Adipose tissue (tissue), 3 donors: ENCODE data around the gene PCED1B. TPM values are rescaled to one million over a fixed set of nuclear protein-coding genes. Genes with fewer than 3 reads are reported as not detected.
"Not testable (repeated sequence)": the region's sequence is repeated elsewhere in the genome, so short reads cannot be mapped to it uniquely, and the experiment has no call there.

ENCODE experiments used
- H3K27ac ChIP-seq: one replicate; pipeline ENCODE4 v1.5.1; 2013; ENCODE audit warnings: low read depth, low read length
- WGBS, 3 donors: extraction: QIAGEN DNeasy Blood & Tissue Kit; methylation state at CpG; one replicate each; pipeline ENCODE4 v1.1.7; 2013; 5-methylcytosine and 5-hydroxymethylcytosine counted together
- polyA plus RNA-seq, 3 donors: library from polyadenylated mRNA; stranded (reverse); fragments of 200-250 nt; gene quantifications; one replicate each; pipeline ENCODE4 v1.2.3, GENCODE V29; 2013
- donor health status: healthy with polysubstance abuse.
- donor health status: Bipolar disorder and iron deficiency.
- donor health status: healthy.

Gene PCED1B
- polyA plus RNA-seq, 3 donors = 0.79 to 3.5 (median 2.7) TPM

- 78 to 86% (median 84%) methylated on average over 4 of the region's 4 CpGs for WGBS, 3 donors
Observed at GRCh38 chr12:47145188-47145587, 65.8 kb downstream of the PCED1B start.

GRCh38 chr12:47147739-47148138 is 68.3 kb downstream of the PCED1B start:
- WGBS, 3 donors = 92 to 98% (median 94%) methylated on average over 2 of the region's 2 CpGs
- no peak overlapping the region for H3K27ac ChIP-seq

More at GRCh38 chr12:47145188-47145587, 65.8 kb downstream of the PCED1B start:
- no peak overlapping the region for H3K27ac ChIP-seq

GRCh38 chr12:47149146-47149545 is 69.7 kb downstream of the PCED1B start:
- WGBS, 3 donors = 67 to 90% (median 77%) methylated on average over 3 of the region's 3 CpGs
- H3K27ac ChIP-seq = no peak overlapping the region

- no peak overlapping the region for H3K27ac ChIP-seq
- 56 to 98% (median 95%) methylated on average over 1 of the region's 1 CpG for WGBS, 3 donors
Observed at GRCh38 chr12:47152095-47152494, 72.7 kb downstream of the PCED1B start.

GRCh38 chr12:47155457-47156166 is 76.2 kb downstream of the PCED1B start:
- H3K27ac ChIP-seq = no peak overlapping the region
- WGBS, 3 donors = 68 to 79% (median 69%) methylated on average over 3 of the region's 3 CpGs

DNA sequence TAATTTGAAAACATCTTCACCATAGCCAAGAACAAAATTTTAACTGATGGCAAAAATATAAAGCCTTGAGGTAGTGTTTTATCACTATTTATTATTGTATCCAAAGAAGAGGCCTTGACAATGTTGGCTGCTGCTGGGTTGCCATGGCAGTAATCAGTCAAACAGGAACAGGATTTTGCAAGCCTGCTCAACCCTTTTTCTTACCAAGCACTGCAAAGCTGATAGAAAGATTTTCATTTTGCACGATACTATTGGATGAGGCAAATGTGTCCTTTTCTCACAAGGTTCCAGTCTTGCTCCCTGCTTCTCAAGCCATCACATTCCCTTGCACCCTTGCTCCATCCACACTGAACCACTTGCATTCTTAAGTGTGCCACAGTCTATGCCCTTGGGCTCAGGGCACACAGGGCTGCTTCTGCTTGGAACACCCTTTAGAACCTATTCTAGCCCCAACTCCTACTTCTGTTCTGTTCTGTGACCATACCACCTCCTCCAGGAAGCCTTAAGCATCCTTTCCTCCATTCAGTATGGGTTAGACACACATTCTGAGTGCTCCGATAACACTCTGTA is 76.8 kb downstream of the PCED1B start:
- 48 to 69% (median 65%) methylated on average over 2 of the region's 2 CpGs for WGBS, 3 donors
- no peak overlapping the region for H3K27ac ChIP-seq

- 46 to 76% (median 68%) methylated on average over 1 of the region's 1 CpG for WGBS, 3 donors
- no peak overlapping the region for H3K27ac ChIP-seq
Observed at GRCh38 chr12:47158792-47159191, 79.4 kb downstream of the PCED1B start.

GRCh38 chr12:47159348-47159747 is 79.9 kb downstream of the PCED1B start:
- 90 to 100% (median 98%) methylated on average over 1 of the region's 1 CpG for WGBS, 3 donors
- no peak overlapping the region for H3K27ac ChIP-seq

- WGBS, 3 donors = 86 to 92% (median 88%) methylated on average over 2 of the region's 2 CpGs
- no peak overlapping the region for H3K27ac ChIP-seq
Observed at GRCh38 chr12:47160316-47161244, 81.2 kb downstream of the PCED1B start.

- no peak overlapping the region for H3K27ac ChIP-seq
Observed at GRCh38 chr12:47164116-47164515, 84.7 kb downstream of the PCED1B start.

- 85 to 98% (median 95%) methylated on average over 2 of the region's 2 CpGs for WGBS, 3 donors
- H3K27ac ChIP-seq = no peak overlapping the region
Observed at GRCh38 chr12:47164724-47165439, 85.5 kb downstream of the PCED1B start.

- H3K27ac ChIP-seq = no peak overlapping the region
- WGBS, 3 donors = 20 to 51% (median 48%) methylated on average over 5 of the region's 5 CpGs
Observed at GRCh38 chr12:47165934-47166333, 86.5 kb downstream of the PCED1B start.

DNA sequence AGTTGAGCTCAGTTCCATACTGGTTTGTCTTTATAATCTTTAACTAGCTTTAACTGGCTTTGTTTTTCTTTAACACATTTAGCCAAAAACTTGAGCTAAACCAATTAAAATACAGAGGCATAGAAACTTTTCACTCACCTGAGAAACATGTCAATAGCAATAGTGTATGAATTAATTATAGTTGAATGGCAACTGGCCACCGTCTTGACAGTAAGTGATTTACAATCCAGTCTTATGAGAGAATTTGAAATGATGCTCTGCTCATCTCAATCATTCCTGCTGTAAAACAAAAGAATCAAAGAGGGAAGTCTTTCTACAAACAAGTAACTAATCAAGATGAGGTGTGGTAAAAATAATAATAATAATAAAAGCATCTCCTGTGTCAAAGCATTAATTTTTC is 86.9 kb downstream of the PCED1B start:
- 0 to 78% (median 69%) methylated on average over 1 of the region's 1 CpG for WGBS, 3 donors
- no peak overlapping the region for H3K27ac ChIP-seq

DNA sequence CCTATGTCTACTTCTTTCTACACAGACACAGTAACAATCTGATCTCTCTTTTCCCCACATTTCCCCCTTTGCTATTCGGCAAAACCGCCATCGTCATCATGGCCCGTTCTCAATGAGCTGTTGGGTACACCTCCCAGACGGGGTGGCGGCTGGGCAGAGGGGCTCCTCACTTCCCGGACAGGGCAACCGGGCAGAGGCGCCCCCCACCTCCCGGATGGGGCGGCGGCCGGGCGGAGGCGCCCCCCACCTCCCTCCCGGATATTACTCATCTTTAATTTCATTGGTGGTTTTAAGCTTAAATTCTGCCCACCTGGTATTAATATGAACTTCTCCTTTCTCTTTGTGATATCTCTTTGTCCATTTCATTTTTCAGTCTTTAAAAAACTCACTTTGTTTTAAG is 90.9 kb downstream of the PCED1B start:
- not testable (repeated sequence) for H3K27ac ChIP-seq
- 90 to 99% (median 97%) methylated on average over 16 of the region's 16 CpGs for WGBS, 3 donors

- 95 to 96% (median 95%) methylated on average over 3 of the region's 3 CpGs for WGBS, 3 donors
- H3K27ac ChIP-seq = no peak overlapping the region
Observed at GRCh38 chr12:47178014-47178413, 98.6 kb downstream of the PCED1B start.

DNA sequence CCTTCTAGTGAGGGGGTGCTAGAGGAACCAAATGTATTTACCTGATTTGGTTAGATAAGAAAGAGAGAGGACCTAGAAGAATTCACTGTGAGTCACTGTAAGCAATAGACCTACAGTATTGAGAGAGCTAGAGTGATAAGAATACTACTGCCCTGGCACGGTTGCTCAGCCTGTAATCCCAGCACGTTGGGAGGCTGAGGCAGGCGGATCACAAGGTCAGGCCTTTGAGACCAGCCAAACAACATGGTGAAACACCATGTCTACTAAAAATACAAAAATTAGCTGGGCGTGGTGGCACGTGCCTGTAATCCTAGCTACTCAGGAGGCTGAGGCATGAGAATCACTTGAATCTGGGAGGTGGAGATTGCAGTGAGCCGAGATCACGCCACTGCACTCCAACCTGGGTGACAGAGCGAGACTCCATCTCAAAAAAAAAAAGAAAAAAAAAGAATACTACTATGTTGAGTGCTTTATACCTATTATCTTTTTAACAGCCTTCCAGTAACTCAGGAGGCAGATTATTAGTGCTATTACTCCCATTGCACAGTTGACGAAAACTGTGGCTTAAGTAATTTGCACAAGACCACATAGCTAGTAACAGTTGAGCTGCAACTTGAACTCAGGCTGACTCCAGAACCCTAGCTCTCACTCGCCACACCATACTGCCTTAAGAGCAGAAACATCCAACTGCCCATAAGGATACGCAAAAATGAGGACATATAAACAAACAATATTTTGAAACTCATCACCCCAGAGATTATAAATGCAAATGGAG is 102.9 kb downstream of the PCED1B start:
- 84 to 95% (median 94%) methylated on average over 11 of the region's 11 CpGs for WGBS, 3 donors
- not testable (repeated sequence) for H3K27ac ChIP-seq

DNA sequence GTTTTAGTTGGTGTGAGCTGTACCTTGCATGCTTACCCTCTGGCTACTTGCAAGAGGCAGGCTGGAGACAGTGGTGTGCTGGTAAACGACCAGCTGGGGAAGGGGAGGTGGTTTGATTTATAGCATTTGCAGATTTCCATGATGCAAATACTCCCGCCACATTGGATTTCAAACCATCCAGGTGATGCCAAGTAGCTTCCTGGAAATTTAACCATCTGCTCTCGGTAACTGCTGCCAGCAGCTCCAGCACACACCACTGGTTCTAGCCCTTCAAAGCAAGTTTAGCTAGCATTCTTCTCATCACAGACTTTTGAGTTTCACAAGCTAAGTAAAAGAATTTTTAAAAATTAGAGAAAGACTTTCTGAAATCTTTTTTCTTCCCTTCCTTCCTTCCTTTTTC is 104.8 kb downstream of the PCED1B start:
- H3K27ac ChIP-seq = no peak overlapping the region

DNA sequence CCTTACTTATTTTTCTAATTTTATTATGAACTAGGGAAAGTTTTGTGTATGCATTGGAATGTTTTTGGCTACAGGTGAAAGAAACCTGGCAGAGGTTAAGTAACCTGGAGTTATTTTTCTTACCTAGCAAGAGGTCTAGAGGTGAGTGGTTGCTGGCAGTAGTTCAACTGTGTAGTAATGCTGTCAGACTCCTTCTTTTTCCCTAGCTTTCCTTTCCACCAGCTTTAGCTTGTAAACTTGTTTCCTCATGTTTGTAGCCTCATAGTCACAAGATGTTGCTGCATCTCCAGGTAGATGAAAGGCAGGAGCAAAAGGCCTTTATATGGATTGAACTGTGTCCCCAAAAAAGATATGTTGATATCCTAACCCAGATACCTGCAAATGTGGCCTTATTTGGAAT is 105.4 kb downstream of the PCED1B start:
- H3K27ac ChIP-seq = no peak overlapping the region

More for the DNA sequence above, 104.8 kb downstream of the PCED1B start:
- 31 to 74% (median 71%) methylated on average over 3 of the region's 3 CpGs for WGBS, 3 donors
